ENCODE data around the gene CYLD.

DNA sequence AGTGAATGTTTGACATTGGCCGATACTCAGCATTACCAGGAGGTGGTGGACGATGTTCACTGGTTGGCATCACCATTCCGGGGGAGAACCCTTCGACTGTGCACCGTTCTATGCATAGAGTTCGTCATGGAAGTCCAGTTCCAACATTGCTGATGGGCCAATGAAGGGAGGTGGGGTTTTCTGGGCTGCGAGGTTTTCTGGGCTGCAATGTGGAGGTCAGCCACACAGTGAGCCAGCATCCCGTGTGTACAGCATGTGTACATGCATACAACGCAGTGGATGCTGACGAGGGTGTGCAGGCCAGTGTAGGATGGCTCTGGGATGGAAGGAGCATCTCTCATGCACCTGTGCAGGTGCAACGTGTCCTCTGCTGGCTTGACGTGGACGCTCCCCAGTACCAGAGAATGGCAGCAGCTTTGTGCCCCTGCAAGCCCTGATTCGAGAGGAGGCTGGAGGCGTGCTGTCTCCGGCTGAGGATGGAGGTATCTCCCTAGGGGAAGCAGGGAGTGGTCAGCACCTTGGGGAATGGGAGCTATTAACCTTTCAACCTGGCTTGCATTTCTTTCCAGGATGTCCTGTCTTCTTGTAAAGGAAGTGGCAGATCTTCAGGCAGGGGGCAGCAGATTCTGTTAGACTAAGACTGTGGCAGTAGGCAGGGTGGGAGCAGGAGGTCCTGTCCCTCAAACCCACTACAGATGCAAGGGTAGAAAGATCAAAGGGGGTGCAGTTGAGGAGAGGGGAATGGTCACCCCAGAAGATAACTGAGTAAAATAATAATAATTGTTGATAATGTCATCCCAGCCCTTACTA lies 98.2 kb downstream of the CYLD start:
- TF ChIP-seq, protein P1, sequence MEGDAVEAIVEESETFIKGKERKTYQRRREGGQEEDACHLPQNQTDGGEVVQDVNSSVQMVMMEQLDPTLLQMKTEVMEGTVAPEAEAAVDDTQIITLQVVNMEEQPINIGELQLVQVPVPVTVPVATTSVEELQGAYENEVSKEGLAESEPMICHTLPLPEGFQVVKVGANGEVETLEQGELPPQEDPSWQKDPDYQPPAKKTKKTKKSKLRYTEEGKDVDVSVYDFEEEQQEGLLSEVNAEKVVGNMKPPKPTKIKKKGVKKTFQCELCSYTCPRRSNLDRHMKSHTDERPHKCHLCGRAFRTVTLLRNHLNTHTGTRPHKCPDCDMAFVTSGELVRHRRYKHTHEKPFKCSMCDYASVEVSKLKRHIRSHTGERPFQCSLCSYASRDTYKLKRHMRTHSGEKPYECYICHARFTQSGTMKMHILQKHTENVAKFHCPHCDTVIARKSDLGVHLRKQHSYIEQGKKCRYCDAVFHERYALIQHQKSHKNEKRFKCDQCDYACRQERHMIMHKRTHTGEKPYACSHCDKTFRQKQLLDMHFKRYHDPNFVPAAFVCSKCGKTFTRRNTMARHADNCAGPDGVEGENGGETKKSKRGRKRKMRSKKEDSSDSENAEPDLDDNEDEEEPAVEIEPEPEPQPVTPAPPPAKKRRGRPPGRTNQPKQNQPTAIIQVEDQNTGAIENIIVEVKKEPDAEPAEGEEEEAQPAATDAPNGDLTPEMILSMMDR (IDR thresholded peaks at IDR 0.05; ENCODE audit: low read depth, low read length): peak; percentile 35
- no peak for TF ChIP-seq EZH2phosphoT487 (IDR thresholded peaks at IDR 0.05; ENCODE audit: low read depth)

Measured in OCI-LY3 (cell line).